Ovary (tissue), 9 donors: ENCODE results near the gene FAR1. TPM values are rescaled to one million over a fixed set of nuclear protein-coding genes. Genes with fewer than 3 reads are reported as not detected.

Experiments
- DNase-seq, 5 donors: peaks; one replicate each; pipeline ENCODE4 v3.0.0-alpha.2; 2019 to 2020
- H3K27ac ChIP-seq, 2 donors: fragments of 200-600 bp; one replicate each; pipeline versions ENCODE4 v1.5.1 to v1.8.0; 2019 to 2022
- H3K27me3 ChIP-seq: fragments of 200-600 bp; one replicate; pipeline ENCODE4 v1.8.0; 2022
- H3K36me3 ChIP-seq: fragments of 200-600 bp; sonication (generic); one replicate; pipeline ENCODE4 v1.5.1; 2019
- H3K4me1 ChIP-seq: one replicate; pipeline ENCODE4 v1.8.1; 2013; ENCODE audit warnings: mild to moderate bottlenecking, moderate library complexity; ENCODE audit not compliant: insufficient read depth
- H3K4me3 ChIP-seq: fragments of 200-600 bp; sonication (generic); one replicate; pipeline ENCODE4 v1.5.1; 2017
- H3K9me3 ChIP-seq, 2 donors: fragments of 200-600 bp in 1 of 2; sonication (generic) in 1 of 2; one replicate each; pipeline versions ENCODE4 v1.5.1 to v1.8.1; 2013 to 2019; ENCODE audit warnings: mild to moderate bottlenecking in 1 of 2, moderate library complexity in 1 of 2
- EP300 ChIP-seq: sonication (generic); formaldehyde crosslinking; IDR thresholded peaks from one replicate; pipeline ENCODE4 v1.6.1; 2017; ENCODE audit warnings: antibody characterized with exemption
- POLR2A ChIP-seq: fragments of 450-650 bp; IDR thresholded peaks from one replicate; pipeline ENCODE4 v1.6.1; 2017; ENCODE audit warnings: antibody characterized with exemption, mild to moderate bottlenecking, moderate library complexity
- WGBS, 3 donors: extraction: QIAGEN DNeasy Blood & Tissue Kit in 1 of 3; methylation state at CpG; one replicate each; pipeline versions ENCODE4 v1.1.5 to v1.1.7; 2013 to 2017; 5-methylcytosine and 5-hydroxymethylcytosine counted together
- intact Hi-C, 4 donors: fragments of 100-400 bp; cut with DNase I; formaldehyde crosslinking; loops; one replicate each; pipeline versions ENCODE4 v1.11.0 to v1.15.1; 2022 to 2023
- polyA plus RNA-seq, 2 donors: library from polyadenylated mRNA; stranded (reverse); fragments of 200-250 nt in 1 of 2; fragments of 350-450 nt in 1 of 2; fragmentation: Illumina TruSeq in 1 of 2; extraction: RNeasy Lipid Tissue Mini Kit (QIAGEN cat#74804) in 1 of 2; gene quantifications; one replicate each; pipeline ENCODE4 v1.2.3, GENCODE V29; 2013 to 2014
- total RNA-seq, 7 donors: library from RNA; depleted of rRNA in 2 of 7; stranded (reverse); fragments of >200 nt in 2 of 7; fragmentation: NEBNext Ultra II Directional in 3 of 7; extraction: Animal tissue kit (Norgen Biotek cat#: 25700) in 3 of 7; gene quantifications; one replicate each; pipeline versions ENCODE4 v1.1.0 to v1.2.4, GENCODE V29; 2016 to 2023
- TF ChIP-seq, protein P1 (sequence below), 3 donors: fragments of 450-650 bp in 2 of 3; fragments of 200-600 bp in 1 of 3; IDR thresholded peaks; one replicate each; pipeline versions ENCODE4 v1.5.1 to v1.8.0; 2016 to 2022; ENCODE audit warnings: antibody characterized with exemption in 3 of 3, mild to moderate bottlenecking in 1 of 3
- donor health status: DM: no; HTN: no; CAD: no; lungs with moderate emphysema.
- donor health status: DM: no; HTN: no; CAD: no.
- donor health status: Bipolar disorder and iron deficiency.
- donor health status: DM: yes; HTN: yes; CAD: no.
- donor health status: DM: no; HTN: no; CAD: no.
- donor health status: DM: yes; HTN: yes; CAD: no.

FAR1 gene
- total and polyA plus RNA-seq, 9 donors, result 14.2 to 52.1 (median 39.5) TPM

DNA sequence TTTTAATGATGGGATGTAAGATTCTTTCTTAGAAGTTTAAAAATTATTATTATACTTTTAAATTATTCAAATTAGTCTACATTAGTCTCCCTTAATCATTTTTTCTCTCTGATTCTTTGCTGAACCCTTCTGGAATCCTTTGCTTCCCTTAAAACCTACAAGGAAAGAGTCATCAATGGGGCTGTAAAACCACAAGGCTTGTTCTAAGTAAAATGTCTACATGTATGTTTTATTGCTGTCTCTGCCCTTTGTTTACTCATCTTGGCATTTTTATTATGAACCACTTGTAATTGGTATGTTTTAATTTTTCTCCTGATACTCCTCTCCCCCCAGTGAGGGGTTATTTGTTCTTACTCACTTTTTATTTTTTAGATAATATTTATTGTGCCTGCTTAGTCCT lies 27.4 kb downstream of the FAR1 start:
- Histone ChIP-seq H3K27ac (no peak overlapping the region), H3K36me3 (no peaks in the 10 kb centered on the region), H3K27me3 (no peaks in the 10 kb centered on the region), H3K9me3 (no peaks in the 10 kb centered on the region), H3K4me3 (no peak overlapping the region), H3K4me1 (no peaks in the 10 kb centered on the region)
- intact Hi-C loops, result no loop called here
- TF ChIP-seq, protein P1, sequence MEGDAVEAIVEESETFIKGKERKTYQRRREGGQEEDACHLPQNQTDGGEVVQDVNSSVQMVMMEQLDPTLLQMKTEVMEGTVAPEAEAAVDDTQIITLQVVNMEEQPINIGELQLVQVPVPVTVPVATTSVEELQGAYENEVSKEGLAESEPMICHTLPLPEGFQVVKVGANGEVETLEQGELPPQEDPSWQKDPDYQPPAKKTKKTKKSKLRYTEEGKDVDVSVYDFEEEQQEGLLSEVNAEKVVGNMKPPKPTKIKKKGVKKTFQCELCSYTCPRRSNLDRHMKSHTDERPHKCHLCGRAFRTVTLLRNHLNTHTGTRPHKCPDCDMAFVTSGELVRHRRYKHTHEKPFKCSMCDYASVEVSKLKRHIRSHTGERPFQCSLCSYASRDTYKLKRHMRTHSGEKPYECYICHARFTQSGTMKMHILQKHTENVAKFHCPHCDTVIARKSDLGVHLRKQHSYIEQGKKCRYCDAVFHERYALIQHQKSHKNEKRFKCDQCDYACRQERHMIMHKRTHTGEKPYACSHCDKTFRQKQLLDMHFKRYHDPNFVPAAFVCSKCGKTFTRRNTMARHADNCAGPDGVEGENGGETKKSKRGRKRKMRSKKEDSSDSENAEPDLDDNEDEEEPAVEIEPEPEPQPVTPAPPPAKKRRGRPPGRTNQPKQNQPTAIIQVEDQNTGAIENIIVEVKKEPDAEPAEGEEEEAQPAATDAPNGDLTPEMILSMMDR (IDR thresholded peaks at IDR 0.05), result no peak
- TF ChIP-seq POLR2A (no peak), EP300 (no peak)
- DNase-seq, result no peak

DNA sequence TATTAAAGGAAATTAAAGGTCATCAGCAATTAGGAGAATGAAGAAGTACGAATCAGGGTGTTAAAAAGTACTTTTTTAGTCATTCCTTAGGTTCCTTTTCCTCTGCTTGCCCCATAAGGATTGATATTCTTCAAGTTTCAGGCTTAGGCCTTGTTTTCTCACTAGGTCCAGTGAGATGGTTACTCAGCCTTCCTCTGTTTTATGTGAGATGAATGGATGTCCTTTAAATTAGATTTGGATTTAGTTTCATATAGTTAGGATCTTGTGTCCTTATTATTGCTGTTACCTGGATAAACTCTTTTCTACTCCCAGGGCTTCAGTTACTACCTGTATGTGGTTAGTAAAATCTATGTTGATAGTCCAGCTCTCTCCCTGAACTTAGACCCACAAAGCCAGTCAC lies 29.2 kb downstream of the FAR1 start:
- Histone ChIP-seq H3K4me3 (no peak overlapping the region), H3K9me3 (no peaks in the 10 kb centered on the region), H3K36me3 (no peaks in the 10 kb centered on the region), H3K27me3 (no peaks in the 10 kb centered on the region), H3K4me1 (no peaks in the 10 kb centered on the region), H3K27ac (no peak overlapping the region)
- DNase-seq, result no peak
- intact Hi-C loops, result no loop called here
- WGBS, 3 donors, result 95 to 98% (median 95%) methylated on average over 1 of the region's 1 CpG
- TF ChIP-seq EP300 (no peak), POLR2A (no peak)
- TF ChIP-seq, protein P1 (IDR thresholded peaks at IDR 0.05), result no peak

DNA sequence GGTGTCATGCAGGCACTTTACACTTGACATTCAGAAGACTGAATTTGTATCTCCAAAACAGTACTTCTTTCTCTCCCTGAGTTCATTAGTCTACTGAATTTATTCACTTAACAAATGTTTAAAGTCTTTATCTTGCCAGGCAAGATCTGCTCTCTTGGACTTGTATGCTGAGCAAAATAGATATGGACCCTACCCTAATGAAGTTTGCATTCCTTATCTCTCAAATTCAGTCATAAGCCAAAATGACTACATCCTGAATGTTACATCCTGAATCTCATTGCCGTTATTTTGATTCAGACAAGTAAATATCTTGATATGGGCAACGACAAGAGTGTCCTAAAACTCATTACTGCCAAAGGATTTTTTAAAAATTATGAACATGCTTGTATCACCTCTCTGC lies 29.7 kb downstream of the FAR1 start:
- intact Hi-C loops, result no loop called here
- Histone ChIP-seq H3K27ac (no peak overlapping the region), H3K36me3 (no peaks in the 10 kb centered on the region), H3K4me1 (no peaks in the 10 kb centered on the region), H3K9me3 (no peaks in the 10 kb centered on the region), H3K27me3 (no peaks in the 10 kb centered on the region), H3K4me3 (no peak overlapping the region)
- DNase-seq, result no peak
- WGBS, 3 donors, result 74 to 87% (median 77%) methylated on average over 2 of the region's 2 CpGs
- TF ChIP-seq, protein P1 (IDR thresholded peaks at IDR 0.05), result no peak
- no peak for TF ChIP-seq EP300
- no peak for TF ChIP-seq POLR2A

DNA sequence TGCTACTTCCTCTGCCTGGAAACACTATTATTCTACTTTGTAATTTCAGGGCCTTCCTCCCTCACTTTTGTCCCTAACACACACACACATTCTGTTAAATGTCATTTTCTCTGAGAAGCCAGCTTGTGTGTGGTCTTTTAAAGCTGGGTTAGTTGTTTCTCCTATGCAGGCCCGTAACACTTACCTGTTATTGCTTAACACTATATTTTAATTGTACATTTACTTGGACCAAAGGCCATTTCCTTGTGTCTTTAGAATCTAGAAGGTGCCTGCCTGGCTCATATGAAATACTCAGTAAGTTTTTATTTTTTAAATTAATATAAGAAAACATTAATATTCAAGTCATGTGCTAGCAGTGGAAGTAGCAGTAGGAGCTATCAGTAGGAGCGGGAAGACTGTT lies 30.6 kb downstream of the FAR1 start:
- DNase-seq, result no peak
- Histone ChIP-seq H3K27ac (no peak overlapping the region), H3K4me1 (no peaks in the 10 kb centered on the region), H3K4me3 (no peak overlapping the region), H3K27me3 (no peaks in the 10 kb centered on the region), H3K9me3 (no peaks in the 10 kb centered on the region), H3K36me3 (no peaks in the 10 kb centered on the region)
- 80 to 86% (median 81%) methylated on average over 2 of the region's 2 CpGs for WGBS, 3 donors
- no peak for TF ChIP-seq POLR2A
- TF ChIP-seq, protein P1 (IDR thresholded peaks at IDR 0.05), result no peak
- no peak for TF ChIP-seq EP300
- intact Hi-C loops, result no loop called here

DNA sequence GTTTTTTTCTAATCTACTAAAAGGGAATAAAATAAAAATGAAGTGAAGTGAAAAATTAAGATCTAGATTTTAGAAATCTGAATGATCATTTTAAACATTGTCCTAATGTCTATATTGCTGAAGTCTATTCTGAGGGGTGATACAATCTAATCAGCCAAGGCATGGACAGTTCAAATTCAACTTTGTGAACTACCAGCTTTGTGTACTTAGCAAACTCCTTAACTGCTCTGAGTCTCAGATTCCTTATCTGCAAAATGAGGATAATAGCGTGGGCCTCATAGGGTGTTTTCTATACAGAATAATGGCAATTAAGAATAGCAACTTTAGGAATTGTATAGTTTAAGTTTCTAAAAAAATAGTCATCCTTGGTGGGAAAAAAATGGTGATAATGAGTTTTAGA lies 31.4 kb downstream of the FAR1 start:
- H3K9me3 ChIP-seq, result no peaks in the 10 kb centered on the region
- no peak for DNase-seq
- TF ChIP-seq POLR2A, result no peak
- TF ChIP-seq EP300, result no peak
- TF ChIP-seq, protein P1 (IDR thresholded peaks at IDR 0.05), result no peak
- H3K36me3 ChIP-seq, result no peaks in the 10 kb centered on the region
- intact Hi-C loops, result no loop called here
- no peak overlapping the region for H3K4me3 ChIP-seq
- 97 to 99% (median 98%) methylated on average over 1 of the region's 1 CpG for WGBS, 3 donors
- H3K4me1 ChIP-seq, result no peaks in the 10 kb centered on the region
- no peak overlapping the region for H3K27ac ChIP-seq
- no peaks in the 10 kb centered on the region for H3K27me3 ChIP-seq
